ENCODE data around the gene SLC2A13.

DNA sequence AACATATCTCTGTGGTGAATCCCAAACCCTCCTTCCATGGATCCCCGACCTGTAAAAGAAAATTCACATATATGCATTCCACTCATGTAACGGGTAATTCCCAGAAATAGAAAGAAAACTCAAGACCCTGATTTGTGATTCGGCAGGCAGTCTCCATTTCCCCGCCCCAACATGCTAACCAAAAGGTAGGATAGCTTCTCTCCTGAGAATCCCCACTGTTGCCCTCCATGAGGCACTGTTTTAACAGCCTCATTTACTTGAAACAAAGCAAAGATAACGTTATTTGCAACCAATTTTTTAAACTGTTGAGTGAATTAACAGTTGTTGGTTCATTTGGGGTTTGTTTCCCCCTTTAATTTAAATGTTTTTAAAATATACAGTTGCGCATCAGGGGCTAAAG is 774 bp upstream of the SLC2A13 start:
- no peak for TF ChIP-seq CTCF (IDR thresholded peaks at IDR 0.05)
- no peak for TF ChIP-seq POLR2A (IDR thresholded peaks at IDR 0.05)
